ENCODE data around the gene UBE2Z. TPM values are rescaled to one million over a fixed set of nuclear protein-coding genes. Genes with fewer than 3 reads are reported as not detected.

The UBE2Z gene
- total and polyA plus RNA-seq, 2 of the 4 experiments (the other 2 are of a cell fraction): 68.5 to 126 TPM

DNA sequence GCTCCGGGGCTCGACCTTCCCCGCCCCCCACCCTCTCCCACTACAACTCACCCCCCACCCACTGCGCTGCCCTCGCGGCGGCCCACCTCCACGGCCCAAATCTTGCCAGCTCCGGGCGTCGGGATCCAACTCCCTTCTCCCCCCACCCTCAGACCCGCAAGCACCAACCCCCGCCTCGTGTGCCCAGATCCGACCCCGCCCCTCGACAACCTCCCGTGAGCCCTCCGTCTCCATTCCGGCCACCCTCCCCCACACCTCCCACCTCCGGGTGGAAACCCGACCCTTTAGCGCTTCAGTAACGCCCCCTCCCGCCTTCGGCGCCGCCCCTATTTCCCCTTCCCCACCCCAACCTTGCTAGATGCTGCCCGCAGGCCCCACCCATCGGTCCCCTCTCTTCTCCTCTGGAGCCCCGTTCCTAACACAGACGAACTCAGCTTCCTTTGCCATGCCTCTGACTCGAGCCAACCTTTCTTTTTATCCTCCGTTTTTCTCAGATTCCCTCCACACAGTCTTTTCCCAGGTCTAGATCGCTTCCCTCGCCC is 717 bp downstream of the UBE2Z start (continued):
- TF ChIP-seq RFX5 (IDR thresholded peaks at IDR 0.05; ENCODE audit: low read depth, low read length): no peak

GRCh38 chr17:48909783-48910182 is 1.6 kb downstream of the UBE2Z start:
- H2AK5ac ChIP-seq (ENCODE audit: low read depth, low read length): 0 out of 2 replicates have a peak overlapping the region, but pooled peaks have one; percentile 20
- peak overlapping the region; percentile 51 for H2BK5ac ChIP-seq (ENCODE audit: low read depth, low read length, poor library complexity, severe bottlenecking)
- peak overlapping the region; percentile 99; the same call in 1 of the 2 replicates for H3K9ac ChIP-seq (ENCODE audit: low read depth, low read length)
- dilution Hi-C loops (cut with HindIII; ENCODE audit: low sequenced_read_pairs, unreplicated experiment): loop anchor here (25.0 kb wide), 1 partner anchor 128 kb away; no protein-coding TSS in a partner anchor
- H3K27ac ChIP-seq (ENCODE audit: insufficient read depth, low read length): no peak overlapping the region
- BruUV-seq (replicated peaks): TSS peak; percentile 26
- no peak overlapping the region for H3K56ac ChIP-seq (ENCODE audit: extremely low read depth, insufficient read depth, low read length)
- H3K18ac ChIP-seq (ENCODE audit: low read depth, low read length): no peak overlapping the region
- H2BK15ac ChIP-seq (ENCODE audit: low read depth, low read length): no peak overlapping the region
- WGBS, 2 experiments (ENCODE audit: extremely low coverage in 2 of 2, insufficient read length in 1 of 2): no CpG with 5 or more reads among the region's 4 CpGs
- H3K14ac ChIP-seq (replicated peaks; ENCODE audit: low read depth, low read length): peak overlapping the region; percentile 51; the same call in 1 of the 2 replicates
- no peak overlapping the region for H4K8ac ChIP-seq (ENCODE audit: low read depth in 2 of 2, low read length in 2 of 2)
- H2AK9ac ChIP-seq (replicated peaks; ENCODE audit: low read depth, low read length, poor library complexity): no peak overlapping the region
- DNase-seq (peak; percentile 27), ATAC-seq (ENCODE audit: low read depth) (no peak)
- peak overlapping the region; percentile 68 for H3K4me3 ChIP-seq (ENCODE audit: insufficient read depth, low read depth, low read length)
- no peak overlapping the region for H2AFZ ChIP-seq (replicated peaks; ENCODE audit: low read length, poor library complexity)
- peaks cover 52% of the 10 kb centered on the region for H4K20me1 ChIP-seq (ENCODE audit: insufficient read depth, low read length)
- H2BK120ac ChIP-seq (ENCODE audit: low read depth, low read length): no peak overlapping the region
- ChIA-PET CTCF (no interaction called here), POLR2A (ENCODE audit: unreplicated experiment) (no interaction called here)
- H3K79me1 ChIP-seq (ENCODE audit: low read depth in 1 of 2, low read length in 2 of 2): peaks cover 13 to 58% of the 10 kb centered on the region in 2 experiments
- H3K4me2 ChIP-seq (ENCODE audit: low read depth, low read length): peak overlapping the region; percentile 99
- peak overlapping the region; percentile 78 for H3K23ac ChIP-seq (ENCODE audit: low read depth, low read length)
- H3K4me1 ChIP-seq (ENCODE audit: control insufficient read depth, insufficient read depth, low read length): peaks cover 13% of the 10 kb centered on the region
- no peak overlapping the region for H4K91ac ChIP-seq (ENCODE audit: insufficient read depth, low read depth, low read length)
- no peak for TF ChIP-seq ELK1 (IDR thresholded peaks at IDR 0.05; ENCODE audit: borderline replicate concordance, low read depth, low read length)
- H3K4ac ChIP-seq (ENCODE audit: low read depth, low read length): no peak overlapping the region
- H3K9me3 ChIP-seq (ENCODE audit: control insufficient read depth, insufficient read depth, low read length): no peaks in the 10 kb centered on the region
- intact Hi-C loops (cut with micrococcal nuclease): loop anchor here (1.0 kb wide), 1 partner anchor 123 kb away; no protein-coding TSS in a partner anchor
- H2BK20ac ChIP-seq (ENCODE audit: low read depth, low read length): no peak overlapping the region
- peaks cover 23% of the 10 kb centered on the region for H3K9me1 ChIP-seq (ENCODE audit: insufficient read depth, low read length)
- in situ Hi-C loops (cut with MboI; ENCODE audit: low sequenced_read_pairs): no loop called here
- no peaks in the 10 kb centered on the region for H3K27me3 ChIP-seq (ENCODE audit: control insufficient read depth, insufficient read depth, low read length)
- H4K5ac ChIP-seq (ENCODE audit: low read depth, low read length): no peak overlapping the region
- peaks cover 26% of the 10 kb centered on the region for H3K36me3 ChIP-seq (ENCODE audit: control insufficient read depth, insufficient read depth, low read length)

Measured in IMR-90 (cell line).